Adrenal gland (tissue), 5 donors: ENCODE measurements around the gene KRT77.

Experiments
- CTCF ChIP-seq, 6 experiments: fragments of 450-650 bp in 4 of 6; fragments of 200-600 bp in 2 of 6; sonication (generic) in 1 of 6; IDR thresholded peaks; 1 replicate in 5 of 6; 2 replicates in 1 of 6; pipeline versions ENCODE4 v1.5.1 to v1.8.0; 2016 to 2021; ENCODE audit warnings: antibody characterized with exemption in 6 of 6, mild to moderate bottlenecking in 2 of 6, moderate library complexity in 1 of 6
- POLR2A ChIP-seq, 2 donors: fragments of 450-650 bp; IDR thresholded peaks; one replicate each; pipeline ENCODE4 v1.6.1; 2017; ENCODE audit warnings: antibody characterized with exemption in 2 of 2, mild to moderate bottlenecking in 2 of 2, moderate library complexity in 1 of 2
- donor health status: DM: no; HTN: no; CAD: no.

GRCh38 chr12:52662093-52662917 is 41.0 kb downstream of the KRT77 start:
- no peak for TF ChIP-seq CTCF (IDR thresholded peaks at IDR 0.05)
- TF ChIP-seq POLR2A (IDR thresholded peaks at IDR 0.05) = no peak
